Neural crest cell (in vitro differentiated cells): ENCODE measurements around the gene WWOX. TPM values are rescaled to one million over a fixed set of nuclear protein-coding genes. Genes with fewer than 3 reads are reported as not detected.
A peak's percentile ranks its signal among the peaks of the same experiment; 100 is the strongest.

ENCODE experiments used
- DNase-seq: peaks from one replicate; pipeline ENCODE4 v3.0.0; 2021; ENCODE audit warnings: low read depth, mixed read lengths, low spot score
- H3K27ac Mint-ChIP-seq: one replicate; pipeline ENCODE4 v1.8.0; 2021; ENCODE audit warnings: mild to moderate bottlenecking, mixed read lengths; ENCODE audit not compliant: unreplicated experiment
- H3K27me3 Mint-ChIP-seq: 2 replicates; pipeline ENCODE4 v1.8.0; 2021; ENCODE audit warnings: low read depth, mild to moderate bottlenecking, mixed read lengths
- H3K36me3 Mint-ChIP-seq: 2 replicates; pipeline ENCODE4 v1.8.0; 2021; ENCODE audit warnings: low read depth, mild to moderate bottlenecking, mixed read lengths
- H3K4me1 Mint-ChIP-seq: 2 replicates; pipeline ENCODE4 v1.8.0; 2021; ENCODE audit warnings: mixed read lengths
- H3K4me3 Mint-ChIP-seq: one replicate; pipeline ENCODE4 v1.8.0; 2021; ENCODE audit warnings: mild to moderate bottlenecking, mixed read lengths
- H3K9me3 Mint-ChIP-seq: 2 replicates; pipeline ENCODE4 v1.8.0; 2021; ENCODE audit warnings: mixed read lengths
- total RNA-seq: library from RNA; stranded (reverse); gene quantifications from 2 replicates; pipeline ENCODE4 v1.2.1, GENCODE V29; 2021
- TF ChIP-seq, protein P1 (sequence below): fragments of 200-600 bp; sonication (generic); conservative IDR thresholded peaks from 2 replicates; pipeline ENCODE4 v1.5.0; 2021; ENCODE audit warnings: antibody characterized with exemption, mild to moderate bottlenecking

Gene WWOX
- total RNA-seq, 1 donor from 2014 or later: 30.5 TPM

DNA sequence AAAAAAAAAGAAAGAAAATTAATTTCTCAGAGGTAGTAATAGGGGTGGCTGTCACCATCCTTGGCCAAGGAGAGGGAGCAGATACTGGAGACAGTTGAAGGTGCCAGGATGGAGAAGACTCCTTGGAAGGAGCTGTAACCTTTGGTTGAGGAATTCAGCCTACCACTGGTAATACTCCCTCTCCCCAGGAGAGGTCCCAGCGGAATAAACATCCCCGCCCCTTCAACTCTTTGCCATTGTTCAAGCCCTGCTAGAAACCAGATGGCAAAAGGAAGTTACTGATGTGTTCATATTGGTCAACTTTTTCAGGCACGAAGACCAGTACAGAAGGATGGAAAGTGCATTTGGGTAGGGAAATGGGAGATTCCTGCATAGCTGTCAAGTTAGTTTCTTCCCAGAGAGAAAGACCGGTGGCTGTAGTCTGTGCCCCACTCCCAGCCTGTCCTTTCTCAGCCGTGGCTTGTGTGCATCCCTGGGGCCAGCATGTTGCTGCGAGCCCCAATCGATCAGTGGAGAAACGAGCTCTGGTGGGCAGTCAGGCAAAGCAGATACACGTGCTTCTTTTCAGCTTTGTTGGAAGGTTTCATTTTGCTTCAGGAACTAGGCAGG lies 889.0 kb downstream of the WWOX start:
- H3K4me3 Mint-ChIP-seq: no peak overlapping the region

DNA sequence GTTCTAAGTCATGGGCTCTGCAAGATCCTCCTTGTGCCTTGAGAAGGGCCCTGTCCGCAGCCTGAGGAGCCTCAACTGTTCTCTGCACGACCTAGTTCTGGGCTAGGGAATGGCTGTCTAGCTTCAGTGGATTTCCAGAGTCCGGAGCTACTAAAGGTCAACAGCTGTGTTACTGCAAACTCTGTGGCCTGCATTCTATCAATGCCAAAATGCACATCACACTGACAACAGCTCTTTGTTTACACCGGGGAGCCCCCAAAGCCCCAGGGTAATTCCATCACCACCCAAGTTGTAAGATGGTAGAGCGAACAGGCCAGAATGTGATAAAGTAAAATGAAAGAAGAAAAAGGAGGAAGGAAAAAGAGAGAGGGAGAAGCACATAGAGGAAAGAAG lies 890.9 kb downstream of the WWOX start:
- peaks cover 44% of the 10 kb centered on the region for H3K27me3 Mint-ChIP-seq
- H3K9me3 Mint-ChIP-seq: no peaks in the 10 kb centered on the region
- TF ChIP-seq, protein P1, sequence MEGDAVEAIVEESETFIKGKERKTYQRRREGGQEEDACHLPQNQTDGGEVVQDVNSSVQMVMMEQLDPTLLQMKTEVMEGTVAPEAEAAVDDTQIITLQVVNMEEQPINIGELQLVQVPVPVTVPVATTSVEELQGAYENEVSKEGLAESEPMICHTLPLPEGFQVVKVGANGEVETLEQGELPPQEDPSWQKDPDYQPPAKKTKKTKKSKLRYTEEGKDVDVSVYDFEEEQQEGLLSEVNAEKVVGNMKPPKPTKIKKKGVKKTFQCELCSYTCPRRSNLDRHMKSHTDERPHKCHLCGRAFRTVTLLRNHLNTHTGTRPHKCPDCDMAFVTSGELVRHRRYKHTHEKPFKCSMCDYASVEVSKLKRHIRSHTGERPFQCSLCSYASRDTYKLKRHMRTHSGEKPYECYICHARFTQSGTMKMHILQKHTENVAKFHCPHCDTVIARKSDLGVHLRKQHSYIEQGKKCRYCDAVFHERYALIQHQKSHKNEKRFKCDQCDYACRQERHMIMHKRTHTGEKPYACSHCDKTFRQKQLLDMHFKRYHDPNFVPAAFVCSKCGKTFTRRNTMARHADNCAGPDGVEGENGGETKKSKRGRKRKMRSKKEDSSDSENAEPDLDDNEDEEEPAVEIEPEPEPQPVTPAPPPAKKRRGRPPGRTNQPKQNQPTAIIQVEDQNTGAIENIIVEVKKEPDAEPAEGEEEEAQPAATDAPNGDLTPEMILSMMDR: no peak
- DNase-seq: peak; percentile 13
- no peak overlapping the region for H3K4me3 Mint-ChIP-seq
- H3K27ac Mint-ChIP-seq: no peak overlapping the region
- H3K4me1 Mint-ChIP-seq: peaks cover 45% of the 10 kb centered on the region
- H3K36me3 Mint-ChIP-seq: no peaks in the 10 kb centered on the region

More for the DNA sequence above, 889.0 kb downstream of the WWOX start:
- peaks cover 40% of the 10 kb centered on the region for H3K27me3 Mint-ChIP-seq
- H3K36me3 Mint-ChIP-seq: no peaks in the 10 kb centered on the region
- no peaks in the 10 kb centered on the region for H3K9me3 Mint-ChIP-seq
- TF ChIP-seq, protein P1: peak; percentile 43
- no peak for DNase-seq
- H3K4me1 Mint-ChIP-seq: peaks cover 37% of the 10 kb centered on the region
- no peak overlapping the region for H3K27ac Mint-ChIP-seq

DNA sequence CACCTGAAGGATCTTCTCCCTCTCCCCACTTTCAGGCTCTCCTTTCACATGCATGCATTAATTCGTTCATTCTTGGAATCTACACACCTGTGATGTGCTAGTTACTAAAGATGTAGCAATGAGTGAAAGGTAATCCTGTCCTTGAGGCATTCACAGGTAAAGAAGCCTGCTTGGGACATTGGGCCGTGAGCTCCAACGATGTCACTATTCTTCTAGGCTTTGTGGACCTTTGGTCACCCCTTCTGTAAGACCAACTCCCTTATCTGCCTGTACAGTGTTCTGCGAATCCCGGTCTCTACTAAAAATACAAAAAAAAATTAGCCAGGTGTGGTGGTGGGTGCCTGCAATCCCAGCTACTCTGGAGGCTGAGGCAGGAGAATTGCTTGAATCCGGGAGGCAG lies 892.5 kb downstream of the WWOX start:
- H3K4me3 Mint-ChIP-seq: no peak overlapping the region
- H3K9me3 Mint-ChIP-seq: no peaks in the 10 kb centered on the region
- no peak for DNase-seq
- H3K36me3 Mint-ChIP-seq: no peaks in the 10 kb centered on the region
- no peak overlapping the region for H3K27ac Mint-ChIP-seq
- TF ChIP-seq, protein P1: no peak
- peaks cover 47% of the 10 kb centered on the region for H3K27me3 Mint-ChIP-seq
- H3K4me1 Mint-ChIP-seq: peaks cover 51% of the 10 kb centered on the region

DNA sequence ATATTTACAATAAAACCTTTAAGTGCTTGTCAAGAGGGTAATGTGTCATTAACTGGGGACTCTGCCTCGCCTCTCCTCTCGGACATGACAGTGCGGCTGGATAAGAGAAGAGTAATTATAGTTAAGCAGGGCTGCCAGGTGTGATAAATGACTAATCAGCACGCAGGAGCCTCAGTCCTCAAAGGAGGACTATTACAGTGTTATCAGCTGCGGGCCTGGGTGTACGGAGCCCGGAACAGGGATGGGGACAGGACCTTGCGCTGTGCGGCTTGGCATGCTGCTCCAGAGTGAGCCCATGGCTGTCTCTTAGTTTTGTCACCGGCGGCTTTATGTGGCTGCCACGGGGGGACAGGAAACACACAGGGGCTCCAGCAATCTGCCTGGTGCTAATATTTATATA lies 893.9 kb downstream of the WWOX start:
- TF ChIP-seq, protein P1: no peak
- H3K27me3 Mint-ChIP-seq: peaks cover 45% of the 10 kb centered on the region
- H3K27ac Mint-ChIP-seq: no peak overlapping the region
- DNase-seq: no peak
- no peaks in the 10 kb centered on the region for H3K9me3 Mint-ChIP-seq
- H3K36me3 Mint-ChIP-seq: no peaks in the 10 kb centered on the region
- H3K4me1 Mint-ChIP-seq: peaks cover 51% of the 10 kb centered on the region
- no peak overlapping the region for H3K4me3 Mint-ChIP-seq

DNA sequence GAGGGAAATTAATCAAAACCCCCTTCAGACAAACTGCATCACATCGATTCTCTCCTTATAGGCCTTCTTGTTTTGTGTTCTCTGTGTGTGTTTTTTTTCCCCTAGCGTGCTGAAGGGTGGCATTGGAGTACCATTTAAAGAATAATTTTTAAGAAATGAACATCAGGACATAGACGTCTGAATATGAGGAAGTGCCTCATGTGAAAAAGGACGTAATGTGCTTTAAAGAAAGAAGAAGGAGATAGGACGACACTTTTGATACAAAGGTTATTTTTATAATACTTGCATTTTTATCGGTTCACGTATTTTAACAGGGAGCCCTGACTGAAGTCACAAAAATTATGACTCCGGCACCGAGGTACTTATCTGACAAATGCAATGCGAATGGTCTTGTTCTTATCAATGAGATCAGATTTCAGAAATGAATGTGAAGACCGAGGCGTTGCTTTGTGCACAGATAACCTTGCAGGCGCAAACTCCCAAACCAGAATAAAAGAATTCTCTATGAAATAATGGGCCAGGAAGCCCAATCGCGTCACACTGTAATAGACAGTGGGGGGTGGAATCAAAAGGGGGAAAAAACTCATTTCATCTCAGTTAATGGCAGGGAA lies 894.8 kb downstream of the WWOX start:
- Mint-ChIP-seq H3K27me3 (peaks cover 40% of the 10 kb centered on the region), H3K9me3 (no peaks in the 10 kb centered on the region), H3K4me3 (peak overlapping the region; percentile 66), H3K4me1 (peaks cover 46% of the 10 kb centered on the region), H3K27ac (peak overlapping the region; percentile 78), H3K36me3 (no peaks in the 10 kb centered on the region)
- no peak for DNase-seq
- TF ChIP-seq, protein P1: no peak
